IPS DF 19.7 (cell line): ENCODE results near the gene DAAM1.

Experiments used
- DNase-seq: peaks from one replicate; pipeline ENCODE4 v3.0.0-alpha.2; 2013; ENCODE audit warnings: low read depth, low spot score

The DAAM1 gene

GRCh38 chr14:59187802-59188460 is 536 bp upstream of the DAAM1 start:
- DNase-seq, result no peak

GRCh38 chr14:59189091-59189785 is 771 bp downstream of the DAAM1 start:
- DNase-seq, result no peak

GRCh38 chr14:59189786-59190368 is 1.4 kb downstream of the DAAM1 start:
- no peak for DNase-seq

- DNase-seq, result no peak
Observed at GRCh38 chr14:59190372-59190771, 1.9 kb downstream of the DAAM1 start.

- no peak for DNase-seq
Observed at GRCh38 chr14:59195912-59196311, 7.4 kb downstream of the DAAM1 start.

- DNase-seq, result no peak
Observed at GRCh38 chr14:59197695-59198262, 9.3 kb downstream of the DAAM1 start.

GRCh38 chr14:59199205-59199604 is 10.7 kb downstream of the DAAM1 start:
- DNase-seq, result no peak

- no peak for DNase-seq
Observed at GRCh38 chr14:59199614-59200013, 11.1 kb downstream of the DAAM1 start.

- DNase-seq, result no peak
Observed at GRCh38 chr14:59200195-59200594, 11.7 kb downstream of the DAAM1 start.

- DNase-seq, result no peak
Observed at GRCh38 chr14:59202031-59202430, 13.6 kb downstream of the DAAM1 start.

- DNase-seq, result no peak
Observed at GRCh38 chr14:59204305-59204704, 15.8 kb downstream of the DAAM1 start.

GRCh38 chr14:59206892-59207291 is 18.4 kb downstream of the DAAM1 start:
- DNase-seq, result no peak

- DNase-seq, result no peak
Observed at GRCh38 chr14:59207506-59207933, 19.1 kb downstream of the DAAM1 start.

- no peak for DNase-seq
Observed at GRCh38 chr14:59208224-59208814, 19.9 kb downstream of the DAAM1 start.

GRCh38 chr14:59208954-59209353 is 20.5 kb downstream of the DAAM1 start:
- DNase-seq, result no peak

GRCh38 chr14:59210621-59211020 is 22.2 kb downstream of the DAAM1 start:
- no peak for DNase-seq

GRCh38 chr14:59213368-59214315 is 25.2 kb downstream of the DAAM1 start:
- DNase-seq, result no peak

- DNase-seq, result no peak
Observed at GRCh38 chr14:59214702-59215302, 26.3 kb downstream of the DAAM1 start.

GRCh38 chr14:59215322-59215721 is 26.9 kb downstream of the DAAM1 start:
- no peak for DNase-seq

GRCh38 chr14:59215757-59216156 is 27.3 kb downstream of the DAAM1 start:
- no peak for DNase-seq

- no peak for DNase-seq
Observed at GRCh38 chr14:59217011-59217410, 28.5 kb downstream of the DAAM1 start.
